Measurements from ENCODE around the gene HTR6.

GRCh38 chr1:19615438-19615837 lies 49.2 kb upstream of the HTR6 start:
- TF ChIP-seq HDGF (IDR thresholded peaks at IDR 0.05; ENCODE audit: borderline replicate concordance) (no peak), ELF4 (IDR thresholded peaks at IDR 0.05) (no peak), SP1 (IDR thresholded peaks at IDR 0.05) (no peak)
